ENCODE measurements around the gene ROPN1B.

DNA sequence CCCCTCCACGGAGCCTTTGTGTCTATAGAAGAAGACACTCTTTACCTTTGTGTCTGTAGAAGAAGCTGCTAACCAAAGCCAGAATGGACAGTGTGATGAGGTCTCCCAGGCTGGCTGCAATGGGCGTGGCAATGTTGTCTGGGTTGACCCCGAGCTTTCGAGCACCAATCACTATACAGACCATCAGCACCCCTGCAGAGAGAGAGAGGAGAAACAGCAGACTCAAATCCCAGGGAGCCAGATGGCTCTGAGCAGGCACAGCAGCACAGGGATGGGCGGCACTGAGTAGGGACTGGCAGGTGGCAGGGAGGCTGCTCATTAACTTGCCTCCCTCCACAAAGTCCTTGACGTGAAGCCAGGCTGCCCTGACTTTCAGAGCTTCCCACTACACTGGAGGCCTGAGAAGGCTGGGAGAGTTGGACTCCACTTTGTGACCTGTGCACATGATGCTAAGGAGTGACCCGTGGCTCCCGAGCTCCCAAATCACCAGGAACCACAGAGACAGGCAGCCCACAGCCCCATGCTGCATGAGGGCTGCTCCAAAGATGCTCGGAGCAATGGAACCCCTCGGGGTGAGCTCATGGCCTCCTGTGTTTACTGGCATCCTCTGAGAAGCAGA is 53.9 kb downstream of the ROPN1B start:
- TF ChIP-seq, protein P1, sequence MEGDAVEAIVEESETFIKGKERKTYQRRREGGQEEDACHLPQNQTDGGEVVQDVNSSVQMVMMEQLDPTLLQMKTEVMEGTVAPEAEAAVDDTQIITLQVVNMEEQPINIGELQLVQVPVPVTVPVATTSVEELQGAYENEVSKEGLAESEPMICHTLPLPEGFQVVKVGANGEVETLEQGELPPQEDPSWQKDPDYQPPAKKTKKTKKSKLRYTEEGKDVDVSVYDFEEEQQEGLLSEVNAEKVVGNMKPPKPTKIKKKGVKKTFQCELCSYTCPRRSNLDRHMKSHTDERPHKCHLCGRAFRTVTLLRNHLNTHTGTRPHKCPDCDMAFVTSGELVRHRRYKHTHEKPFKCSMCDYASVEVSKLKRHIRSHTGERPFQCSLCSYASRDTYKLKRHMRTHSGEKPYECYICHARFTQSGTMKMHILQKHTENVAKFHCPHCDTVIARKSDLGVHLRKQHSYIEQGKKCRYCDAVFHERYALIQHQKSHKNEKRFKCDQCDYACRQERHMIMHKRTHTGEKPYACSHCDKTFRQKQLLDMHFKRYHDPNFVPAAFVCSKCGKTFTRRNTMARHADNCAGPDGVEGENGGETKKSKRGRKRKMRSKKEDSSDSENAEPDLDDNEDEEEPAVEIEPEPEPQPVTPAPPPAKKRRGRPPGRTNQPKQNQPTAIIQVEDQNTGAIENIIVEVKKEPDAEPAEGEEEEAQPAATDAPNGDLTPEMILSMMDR (IDR thresholded peaks at IDR 0.05): no peak
- TF ChIP-seq POLR2A (IDR thresholded peaks at IDR 0.05) (no peak), POLR2AphosphoS5 (IDR thresholded peaks at IDR 0.05) (no peak), EP300 (IDR thresholded peaks at IDR 0.05) (no peak)
